ENCODE data around the gene SUGP1.
"Not testable (repeated sequence)": the region's sequence is repeated elsewhere in the genome, so short reads cannot be mapped to it uniquely, and the experiment has no call there.

GRCh38 chr19:19350756-19351155 lies 30.4 kb upstream of the SUGP1 start:
- not testable (repeated sequence) for TF ChIP-seq CTCF (IDR thresholded peaks at IDR 0.05 in 4 of 5, conservative IDR thresholded peaks at IDR 0.05 in 1 of 5); POLR2A (IDR thresholded peaks at IDR 0.05)
